Tibial nerve (tissue), 4 donors: ENCODE data around the gene UBASH3B.

ENCODE experiments used
- CTCF ChIP-seq, 5 experiments: fragments of 200-600 bp in 3 of 5; fragments of 450-650 bp in 2 of 5; sonication (generic) in 3 of 5; IDR thresholded peaks; one replicate each; pipeline ENCODE4 v1.5.1; 2016 to 2019; ENCODE audit warnings: antibody characterized with exemption in 5 of 5, mild to moderate bottlenecking in 3 of 5, moderate library complexity in 2 of 5
- EP300 ChIP-seq, 2 donors: sonication (generic); formaldehyde crosslinking; IDR thresholded peaks; one replicate each; pipeline ENCODE4 v1.6.1; 2017; ENCODE audit warnings: antibody characterized with exemption in 2 of 2, mild to moderate bottlenecking in 1 of 2
- POLR2A ChIP-seq, 2 donors: fragments of 450-650 bp; IDR thresholded peaks; one replicate each; pipeline ENCODE4 v1.6.1; 2017; ENCODE audit warnings: antibody characterized with exemption in 2 of 2, mild to moderate bottlenecking in 2 of 2, moderate library complexity in 2 of 2

GRCh38 chr11:122816761-122817520 lies 161.4 kb downstream of the UBASH3B start:
- TF ChIP-seq CTCF (IDR thresholded peaks at IDR 0.05): no peak
- no peak for TF ChIP-seq POLR2A (IDR thresholded peaks at IDR 0.05)
- no peak for TF ChIP-seq EP300 (IDR thresholded peaks at IDR 0.05)
